ENCODE data around the gene HTRA3.

DNA sequence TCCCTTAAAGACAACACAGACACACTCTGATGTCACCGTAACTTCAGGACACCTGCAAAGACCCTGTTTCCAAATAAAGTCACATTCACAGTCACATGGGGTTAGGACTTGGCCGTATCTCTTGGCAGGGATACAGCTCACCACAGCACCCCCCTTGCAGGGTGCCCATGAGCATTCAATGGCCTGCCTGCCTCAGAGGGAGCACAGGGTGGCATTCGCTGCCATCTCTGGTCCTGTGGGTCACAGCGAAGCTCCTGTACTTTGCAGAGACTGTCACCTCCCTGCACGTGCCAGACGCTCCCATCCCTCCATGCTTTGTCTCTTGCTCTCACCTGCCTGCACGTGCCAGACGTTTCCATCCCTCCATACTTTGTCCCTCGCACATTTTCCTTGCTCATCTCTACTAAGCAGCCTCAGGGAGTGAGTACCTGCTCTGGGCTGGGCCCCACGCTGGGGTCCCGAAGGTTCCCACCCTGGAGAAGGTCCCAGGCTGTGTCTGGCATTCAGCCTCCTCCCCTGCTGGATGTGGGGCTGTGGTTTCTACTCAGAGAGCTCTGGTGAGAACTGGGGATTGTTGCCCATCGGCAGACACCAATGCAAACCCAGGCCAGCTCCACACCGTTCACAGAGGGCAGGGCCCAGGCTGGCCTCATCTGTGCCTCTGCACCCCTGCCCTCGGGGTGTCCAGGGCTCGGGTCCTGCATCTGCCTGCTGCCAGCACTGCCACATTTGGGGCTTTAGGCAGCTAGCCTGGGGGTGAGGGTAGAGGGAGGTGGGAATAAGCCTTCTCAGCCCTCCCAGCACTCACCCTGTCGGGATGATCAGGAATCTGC lies 15.8 kb downstream of the HTRA3 start:
- TF ChIP-seq CTCF (IDR thresholded peaks at IDR 0.05; ENCODE audit: insufficient read depth, low read length) = no peak
- TF ChIP-seq GABPA (IDR thresholded peaks at IDR 0.05; ENCODE audit: low read depth) = no peak
